Measurements from ENCODE around the gene ADGRD2. TPM values are rescaled to one million over a fixed set of nuclear protein-coding genes. Genes with fewer than 3 reads are reported as not detected.
"Not testable (repeated sequence)": the region's sequence is repeated elsewhere in the genome, so short reads cannot be mapped to it uniquely, and the experiment has no call there.

The ADGRD2 gene
- total and polyA plus RNA-seq, 7 experiments from 2014 or later = not detected

- Mint-ChIP-seq H3K4me1 (peaks cover 0 to 8% (median 0%) of the 10 kb centered on the region in 7 donors), H3K9me3 (no peaks in the 10 kb centered on the region), H3K4me3 (no peak overlapping the region), H3K27ac (no peak overlapping the region), H3K36me3 (no peaks in the 10 kb centered on the region), H3K27me3 (peaks cover 0 to 11% (median 5%) of the 10 kb centered on the region in 5 donors)
- Histone ChIP-seq H3K36me3 (ENCODE audit: control insufficient read depth in 2 of 3, insufficient read depth in 3 of 3, low read length in 3 of 3) (no peaks in the 10 kb centered on the region), H3K4me3 (ENCODE audit: low read length) (no peak overlapping the region), H3K9me3 (ENCODE audit: control insufficient read depth in 2 of 3, low read length in 3 of 3) (no peaks in the 10 kb centered on the region), H3K27ac (ENCODE audit: low read depth, low read length) (no peak overlapping the region), H3K4me1 (ENCODE audit: control insufficient read depth in 2 of 2, insufficient read depth in 2 of 2, low read length in 2 of 2) (no peaks in the 10 kb centered on the region), H3K27me3 (ENCODE audit: control insufficient read depth in 2 of 2, insufficient read depth in 2 of 2, low read length in 2 of 2) (no peaks in the 10 kb centered on the region)
- intact Hi-C loops (cut with micrococcal nuclease) = no loop called here
- POLR2A ChIA-PET = no interaction called here
- ATAC-seq = no peak
- no peak for DNase-seq
- CTCF ChIA-PET = no interaction called here
These were observed 27.1 kb upstream of the ADGRD2 start for GRCh38 chr9:124423155-124423554.

DNA sequence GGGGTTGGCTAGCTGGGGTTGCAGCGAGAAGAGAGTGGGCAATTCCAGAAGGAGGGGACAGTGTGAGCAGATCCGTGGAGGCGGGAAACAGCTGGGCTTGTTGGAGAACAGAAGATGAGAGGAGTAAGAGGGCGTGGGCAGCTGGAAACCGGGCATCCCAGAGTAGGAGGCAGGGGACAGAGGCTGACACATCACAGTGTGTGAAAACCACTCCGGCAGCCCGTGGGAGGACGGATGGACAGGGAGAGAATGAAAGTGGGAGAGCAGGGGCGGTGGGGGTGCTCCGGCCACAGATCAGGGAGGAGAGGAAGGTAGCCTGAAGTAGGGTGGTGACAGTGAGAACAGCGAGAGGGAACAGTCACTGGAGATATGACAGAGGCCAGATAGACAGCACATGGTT lies 26.7 kb upstream of the ADGRD2 start:
- Mint-ChIP-seq H3K4me3 (no peak overlapping the region), H3K27me3 (peaks cover 0 to 11% (median 5%) of the 10 kb centered on the region in 5 donors), H3K27ac (no peak overlapping the region), H3K4me1 (peaks cover 0 to 8% (median 0%) of the 10 kb centered on the region in 7 donors), H3K9me3 (no peaks in the 10 kb centered on the region), H3K36me3 (no peaks in the 10 kb centered on the region)
- no peaks in the 10 kb centered on the region for H3K36me3 ChIP-seq (ENCODE audit: control insufficient read depth in 2 of 3, insufficient read depth in 3 of 3, low read length in 3 of 3)
- H3K4me1 ChIP-seq (ENCODE audit: control insufficient read depth in 2 of 2, insufficient read depth in 2 of 2, low read length in 2 of 2) = no peaks in the 10 kb centered on the region
- H3K4me3 ChIP-seq (ENCODE audit: low read length) = no peak overlapping the region
- POLR2A ChIA-PET = no interaction called here
- ATAC-seq (no peak), DNase-seq (no peak)
- intact Hi-C loops (cut with micrococcal nuclease) = no loop called here
- CTCF ChIA-PET = no interaction called here
- H3K27me3 ChIP-seq (ENCODE audit: control insufficient read depth in 2 of 2, insufficient read depth in 2 of 2, low read length in 2 of 2) = no peaks in the 10 kb centered on the region
- H3K27ac ChIP-seq (ENCODE audit: low read depth, low read length) = no peak overlapping the region
- no peaks in the 10 kb centered on the region for H3K9me3 ChIP-seq (ENCODE audit: control insufficient read depth in 2 of 3, low read length in 3 of 3)

GRCh38 chr9:124425733-124426132 lies 24.5 kb upstream of the ADGRD2 start:
- H3K4me1 ChIP-seq (ENCODE audit: control insufficient read depth in 2 of 2, insufficient read depth in 2 of 2, low read length in 2 of 2); H3K4me1 Mint-ChIP-seq; H3K27ac Mint-ChIP-seq; DNase-seq; H3K4me3 ChIP-seq (ENCODE audit: low read length); POLR2A ChIA-PET; intact Hi-C loops (cut with micrococcal nuclease); H3K9me3 ChIP-seq (ENCODE audit: control insufficient read depth in 2 of 3, low read length in 3 of 3); H3K4me3 Mint-ChIP-seq; H3K36me3 ChIP-seq (ENCODE audit: control insufficient read depth in 2 of 3, insufficient read depth in 3 of 3, low read length in 3 of 3); H3K9me3 Mint-ChIP-seq; H3K36me3 Mint-ChIP-seq; H3K27ac ChIP-seq (ENCODE audit: low read depth, low read length); CTCF ChIA-PET; ATAC-seq; H3K27me3 ChIP-seq (ENCODE audit: control insufficient read depth in 2 of 2, insufficient read depth in 2 of 2, low read length in 2 of 2): not testable (repeated sequence)
- H3K27me3 Mint-ChIP-seq = peaks cover 0 to 11% (median 5%) of the 10 kb centered on the region in 5 donors

DNA sequence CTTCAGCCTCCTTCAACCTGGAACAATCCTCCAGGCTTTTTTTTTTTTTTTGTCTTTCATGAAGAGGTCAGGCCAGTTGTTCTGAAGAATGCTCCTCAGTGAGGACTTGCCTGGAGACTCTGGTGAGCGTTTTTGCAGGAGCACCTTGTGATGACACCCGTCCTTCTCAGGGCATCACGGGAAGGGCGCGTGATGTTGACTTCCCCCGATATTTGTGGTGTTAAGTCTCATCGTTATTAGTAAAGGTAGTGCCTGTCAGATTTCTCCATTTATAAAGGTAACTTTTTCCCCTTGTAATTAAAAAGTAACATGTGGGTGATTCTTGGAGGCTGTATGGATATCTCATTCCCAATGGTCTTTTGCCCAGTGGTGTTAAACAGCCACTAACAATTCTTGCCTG lies 23.9 kb upstream of the ADGRD2 start:
- ChIA-PET POLR2A (no interaction called here), CTCF (no interaction called here)
- Mint-ChIP-seq H3K4me1 (peaks cover 0 to 1% (median 0%) of the 10 kb centered on the region in 7 donors), H3K27ac (no peak overlapping the region), H3K36me3 (no peaks in the 10 kb centered on the region), H3K9me3 (no peaks in the 10 kb centered on the region), H3K27me3 (peaks cover 0 to 11% (median 5%) of the 10 kb centered on the region in 5 donors), H3K4me3 (no peak overlapping the region)
- intact Hi-C loops (cut with micrococcal nuclease) = no loop called here
- H3K27me3 ChIP-seq (ENCODE audit: control insufficient read depth in 2 of 2, insufficient read depth in 2 of 2, low read length in 2 of 2) = no peaks in the 10 kb centered on the region
- no peak for ATAC-seq
- H3K4me1 ChIP-seq (ENCODE audit: control insufficient read depth in 2 of 2, insufficient read depth in 2 of 2, low read length in 2 of 2) = no peaks in the 10 kb centered on the region
- H3K4me3 ChIP-seq (ENCODE audit: low read length) = no peak overlapping the region
- H3K27ac ChIP-seq (ENCODE audit: low read depth, low read length) = no peak overlapping the region
- H3K9me3 ChIP-seq (ENCODE audit: control insufficient read depth in 2 of 3, low read length in 3 of 3) = no peaks in the 10 kb centered on the region
- DNase-seq = no peak
- no peaks in the 10 kb centered on the region for H3K36me3 ChIP-seq (ENCODE audit: control insufficient read depth in 2 of 3, insufficient read depth in 3 of 3, low read length in 3 of 3)

GRCh38 chr9:124427281-124427680 lies 23.0 kb upstream of the ADGRD2 start:
- CTCF ChIA-PET = no interaction called here

GRCh38 chr9:124428751-124429529 lies 21.3 kb upstream of the ADGRD2 start:
- Mint-ChIP-seq H3K27ac (no peak overlapping the region), H3K9me3 (peaks cover 0 to 2% (median 0%) of the 10 kb centered on the region in 11 donors), H3K36me3 (no peaks in the 10 kb centered on the region), H3K4me3 (no peak overlapping the region), H3K4me1 (peaks cover 0 to 1% (median 0%) of the 10 kb centered on the region in 7 donors), H3K27me3 (peaks cover 0 to 13% (median 6%) of the 10 kb centered on the region in 5 donors)
- intact Hi-C loops (cut with micrococcal nuclease) = no loop called here
- no peak overlapping the region for H3K4me3 ChIP-seq (ENCODE audit: low read length)
- ChIA-PET POLR2A (no interaction called here), CTCF (no interaction called here)
- H3K27me3 ChIP-seq (ENCODE audit: control insufficient read depth in 2 of 2, insufficient read depth in 2 of 2, low read length in 2 of 2) = no peaks in the 10 kb centered on the region
- no peak for DNase-seq
- no peaks in the 10 kb centered on the region for H3K4me1 ChIP-seq (ENCODE audit: control insufficient read depth in 2 of 2, insufficient read depth in 2 of 2, low read length in 2 of 2)
- no peak for ATAC-seq
- H3K36me3 ChIP-seq (ENCODE audit: control insufficient read depth in 2 of 3, insufficient read depth in 3 of 3, low read length in 3 of 3) = no peaks in the 10 kb centered on the region
- H3K27ac ChIP-seq (ENCODE audit: low read depth, low read length) = no peak overlapping the region
- H3K9me3 ChIP-seq (ENCODE audit: control insufficient read depth in 2 of 3, low read length in 3 of 3) = no peaks in the 10 kb centered on the region

More at GRCh38 chr9:124427281-124427680, 23.0 kb upstream of the ADGRD2 start:
- Mint-ChIP-seq H3K4me1 (peaks cover 0 to 1% (median 0%) of the 10 kb centered on the region in 7 donors), H3K9me3 (no peaks in the 10 kb centered on the region), H3K36me3 (no peaks in the 10 kb centered on the region), H3K27ac (no peak overlapping the region), H3K4me3 (no peak overlapping the region), H3K27me3 (peaks cover 0 to 13% (median under 1%) of the 10 kb centered on the region in 5 donors)
- no peak overlapping the region for H3K4me3 ChIP-seq (ENCODE audit: low read length)
- intact Hi-C loops (cut with micrococcal nuclease) = no loop called here
- no peak overlapping the region for H3K27ac ChIP-seq (ENCODE audit: low read depth, low read length)
- no peaks in the 10 kb centered on the region for H3K27me3 ChIP-seq (ENCODE audit: control insufficient read depth in 2 of 2, insufficient read depth in 2 of 2, low read length in 2 of 2)
- ATAC-seq (no peak), DNase-seq (no peak)
- no peaks in the 10 kb centered on the region for H3K9me3 ChIP-seq (ENCODE audit: control insufficient read depth in 2 of 3, low read length in 3 of 3)
- POLR2A ChIA-PET = no interaction called here
- no peaks in the 10 kb centered on the region for H3K4me1 ChIP-seq (ENCODE audit: control insufficient read depth in 2 of 2, insufficient read depth in 2 of 2, low read length in 2 of 2)
- H3K36me3 ChIP-seq (ENCODE audit: control insufficient read depth in 2 of 3, insufficient read depth in 3 of 3, low read length in 3 of 3) = no peaks in the 10 kb centered on the region

GRCh38 chr9:124429530-124429867 lies 20.8 kb upstream of the ADGRD2 start:
- no peaks in the 10 kb centered on the region for H3K36me3 ChIP-seq (ENCODE audit: control insufficient read depth in 2 of 3, insufficient read depth in 3 of 3, low read length in 3 of 3)
- ATAC-seq = no peak
- no peak overlapping the region for H3K4me3 ChIP-seq (ENCODE audit: low read length)
- no peaks in the 10 kb centered on the region for H3K4me1 ChIP-seq (ENCODE audit: control insufficient read depth in 2 of 2, insufficient read depth in 2 of 2, low read length in 2 of 2)
- H3K4me3 Mint-ChIP-seq = no peak overlapping the region
- ChIA-PET POLR2A (no interaction called here), CTCF (no interaction called here)
- H3K4me1 Mint-ChIP-seq = peaks cover 0 to 1% (median 0%) of the 10 kb centered on the region in 7 donors
- peaks cover 0 to 12% (median 5%) of the 10 kb centered on the region in 5 donors for H3K27me3 Mint-ChIP-seq
- intact Hi-C loops (cut with micrococcal nuclease) = no loop called here
- no peak overlapping the region for H3K27ac Mint-ChIP-seq
- peaks cover 0 to 2% (median 0%) of the 10 kb centered on the region in 11 donors for H3K9me3 Mint-ChIP-seq
- no peaks in the 10 kb centered on the region for H3K27me3 ChIP-seq (ENCODE audit: control insufficient read depth in 2 of 2, insufficient read depth in 2 of 2, low read length in 2 of 2)
- H3K36me3 Mint-ChIP-seq = no peaks in the 10 kb centered on the region
- no peak for DNase-seq
- no peak overlapping the region for H3K27ac ChIP-seq (ENCODE audit: low read depth, low read length)
- H3K9me3 ChIP-seq (ENCODE audit: control insufficient read depth in 2 of 3, low read length in 3 of 3) = no peaks in the 10 kb centered on the region

Data from naive thymus-derived CD4-positive, alpha-beta T cell (primary cell).